Measurements from ENCODE around the gene GREM1.

GREM1 gene

GRCh38 chr15:32730677-32731654 lies 13.2 kb downstream of the GREM1 start:
- H3K4me3 Mint-ChIP-seq: peak overlapping the region; percentile 34
- H3K9me3 Mint-ChIP-seq: peaks cover 69% of the 10 kb centered on the region
- TF ChIP-seq, protein P1, sequence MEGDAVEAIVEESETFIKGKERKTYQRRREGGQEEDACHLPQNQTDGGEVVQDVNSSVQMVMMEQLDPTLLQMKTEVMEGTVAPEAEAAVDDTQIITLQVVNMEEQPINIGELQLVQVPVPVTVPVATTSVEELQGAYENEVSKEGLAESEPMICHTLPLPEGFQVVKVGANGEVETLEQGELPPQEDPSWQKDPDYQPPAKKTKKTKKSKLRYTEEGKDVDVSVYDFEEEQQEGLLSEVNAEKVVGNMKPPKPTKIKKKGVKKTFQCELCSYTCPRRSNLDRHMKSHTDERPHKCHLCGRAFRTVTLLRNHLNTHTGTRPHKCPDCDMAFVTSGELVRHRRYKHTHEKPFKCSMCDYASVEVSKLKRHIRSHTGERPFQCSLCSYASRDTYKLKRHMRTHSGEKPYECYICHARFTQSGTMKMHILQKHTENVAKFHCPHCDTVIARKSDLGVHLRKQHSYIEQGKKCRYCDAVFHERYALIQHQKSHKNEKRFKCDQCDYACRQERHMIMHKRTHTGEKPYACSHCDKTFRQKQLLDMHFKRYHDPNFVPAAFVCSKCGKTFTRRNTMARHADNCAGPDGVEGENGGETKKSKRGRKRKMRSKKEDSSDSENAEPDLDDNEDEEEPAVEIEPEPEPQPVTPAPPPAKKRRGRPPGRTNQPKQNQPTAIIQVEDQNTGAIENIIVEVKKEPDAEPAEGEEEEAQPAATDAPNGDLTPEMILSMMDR (IDR thresholded peaks at IDR 0.05): no peak
- H3K36me3 Mint-ChIP-seq (ENCODE audit: low read depth): peaks cover 100% of the 10 kb centered on the region
- peak; percentile 53 for DNase-seq
- peaks cover 48% of the 10 kb centered on the region for H3K4me1 Mint-ChIP-seq
- H3K27me3 Mint-ChIP-seq (ENCODE audit: low read depth, poor library complexity): peaks cover 3% of the 10 kb centered on the region
- H3K27ac Mint-ChIP-seq: no peak overlapping the region

DNA sequence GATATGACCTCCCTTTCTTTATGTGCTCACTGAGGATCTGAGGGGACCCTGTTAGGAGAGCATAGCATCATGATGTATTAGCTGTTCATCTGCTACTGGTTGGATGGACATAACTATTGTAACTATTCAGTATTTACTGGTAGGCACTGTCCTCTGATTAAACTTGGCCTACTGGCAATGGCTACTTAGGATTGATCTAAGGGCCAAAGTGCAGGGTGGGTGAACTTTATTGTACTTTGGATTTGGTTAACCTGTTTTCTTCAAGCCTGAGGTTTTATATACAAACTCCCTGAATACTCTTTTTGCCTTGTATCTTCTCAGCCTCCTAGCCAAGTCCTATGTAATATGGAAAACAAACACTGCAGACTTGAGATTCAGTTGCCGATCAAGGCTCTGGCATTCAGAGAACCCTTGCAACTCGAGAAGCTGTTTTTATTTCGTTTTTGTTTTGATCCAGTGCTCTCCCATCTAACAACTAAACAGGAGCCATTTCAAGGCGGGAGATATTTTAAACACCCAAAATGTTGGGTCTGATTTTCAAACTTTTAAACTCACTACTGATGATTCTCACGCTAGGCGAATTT lies 14.9 kb downstream of the GREM1 start:
- H3K27ac Mint-ChIP-seq: peak overlapping the region; percentile 63
- peaks cover 3% of the 10 kb centered on the region for H3K27me3 Mint-ChIP-seq (ENCODE audit: low read depth, poor library complexity)
- H3K36me3 Mint-ChIP-seq (ENCODE audit: low read depth): peaks cover 99% of the 10 kb centered on the region
- TF ChIP-seq, protein P1 (IDR thresholded peaks at IDR 0.05): no peak
- H3K4me3 Mint-ChIP-seq: no peak overlapping the region
- peaks cover 48% of the 10 kb centered on the region for H3K4me1 Mint-ChIP-seq
- H3K9me3 Mint-ChIP-seq: peaks cover 68% of the 10 kb centered on the region
- no peak for DNase-seq

- Mint-ChIP-seq H3K36me3 (ENCODE audit: low read depth) (peaks cover 93% of the 10 kb centered on the region), H3K4me3 (no peak overlapping the region), H3K4me1 (peaks cover 48% of the 10 kb centered on the region), H3K27ac (no peak overlapping the region), H3K9me3 (peaks cover 63% of the 10 kb centered on the region), H3K27me3 (ENCODE audit: low read depth, poor library complexity) (peaks cover 3% of the 10 kb centered on the region)
- no peak for DNase-seq
- TF ChIP-seq, protein P1 (IDR thresholded peaks at IDR 0.05): no peak
Observed at GRCh38 chr15:32733281-32733680, 15.5 kb downstream of the GREM1 start.

- Mint-ChIP-seq H3K36me3 (ENCODE audit: low read depth) (peaks cover 84% of the 10 kb centered on the region), H3K4me1 (peaks cover 21% of the 10 kb centered on the region), H3K27me3 (ENCODE audit: low read depth, poor library complexity) (peaks cover 3% of the 10 kb centered on the region), H3K9me3 (peaks cover 67% of the 10 kb centered on the region), H3K4me3 (no peak overlapping the region), H3K27ac (no peak overlapping the region)
- TF ChIP-seq, protein P1 (IDR thresholded peaks at IDR 0.05): no peak
- DNase-seq: no peak
Observed at GRCh38 chr15:32735989-32736700, 18.3 kb downstream of the GREM1 start.

DNA sequence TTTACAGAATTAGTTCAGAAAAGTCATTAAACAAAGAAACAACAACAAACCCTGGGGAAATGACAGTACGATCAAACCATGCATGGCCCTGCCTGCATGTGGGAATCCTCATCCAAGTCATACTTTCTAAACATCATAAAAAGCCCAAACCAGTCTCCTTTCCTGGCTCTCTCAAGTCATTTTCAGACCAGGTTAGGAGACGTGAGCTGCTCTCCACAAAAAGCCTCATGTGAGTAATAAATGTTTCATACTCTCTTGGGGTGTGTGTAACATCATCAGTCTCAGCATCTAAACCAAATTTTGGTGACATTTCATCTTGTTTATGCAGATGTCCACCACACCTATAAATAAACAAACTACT lies 18.9 kb downstream of the GREM1 start:
- DNase-seq: no peak
- TF ChIP-seq, protein P1 (IDR thresholded peaks at IDR 0.05): no peak
- peak overlapping the region; percentile 85 for H3K27ac Mint-ChIP-seq
- H3K4me1 Mint-ChIP-seq: peaks cover 15% of the 10 kb centered on the region
- H3K27me3 Mint-ChIP-seq (ENCODE audit: low read depth, poor library complexity): peaks cover 3% of the 10 kb centered on the region
- H3K9me3 Mint-ChIP-seq: peaks cover 72% of the 10 kb centered on the region
- no peak overlapping the region for H3K4me3 Mint-ChIP-seq
- peaks cover 82% of the 10 kb centered on the region for H3K36me3 Mint-ChIP-seq (ENCODE audit: low read depth)

Data from nephron progenitor cell (in vitro differentiated cells).